Peyer's patch (tissue), 4 donors: ENCODE results near the gene TMCC3.

Experiments used
- CTCF ChIP-seq, 6 experiments: fragments of 450-650 bp in 4 of 6; fragments of 200-600 bp in 2 of 6; sonication (generic) in 1 of 6; IDR thresholded peaks; one replicate each; pipeline ENCODE4 v1.5.1; 2017 to 2019; ENCODE audit warnings: antibody characterized with exemption in 6 of 6, mild to moderate bottlenecking in 3 of 6, moderate library complexity in 1 of 6
- POLR2A ChIP-seq, 2 donors: fragments of 450-650 bp; IDR thresholded peaks; one replicate each; pipeline ENCODE4 v1.5.1; 2017; ENCODE audit warnings: antibody characterized with exemption in 2 of 2, mild to moderate bottlenecking in 2 of 2, moderate library complexity in 2 of 2

GRCh38 chr12:94560431-94561221 is 89.7 kb downstream of the TMCC3 start:
- TF ChIP-seq CTCF (IDR thresholded peaks at IDR 0.05): no peak
- no peak for TF ChIP-seq POLR2A (IDR thresholded peaks at IDR 0.05)
